Measurements from ENCODE around the gene MGAT5B.

GRCh38 chr17:76902476-76902875 is 34.3 kb downstream of the MGAT5B start:
- no peak for TF ChIP-seq CTCF (IDR thresholded peaks at IDR 0.05 in 2 of 3, conservative IDR thresholded peaks at IDR 0.05 in 1 of 3; ENCODE audit: borderline replicate concordance in 1 of 3, insufficient read depth in 1 of 3, low read depth in 2 of 3, low read length in 2 of 3)
- TF ChIP-seq, protein P1, sequence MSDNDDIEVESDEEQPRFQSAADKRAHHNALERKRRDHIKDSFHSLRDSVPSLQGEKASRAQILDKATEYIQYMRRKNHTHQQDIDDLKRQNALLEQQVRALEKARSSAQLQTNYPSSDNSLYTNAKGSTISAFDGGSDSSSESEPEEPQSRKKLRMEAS (IDR thresholded peaks at IDR 0.05), result no peak
- TF ChIP-seq ZFX (IDR thresholded peaks at IDR 0.05), result no peak
- no peak for TF ChIP-seq REST (IDR thresholded peaks at IDR 0.05; ENCODE audit: low read depth)
- TF ChIP-seq SP1 (IDR thresholded peaks at IDR 0.05; ENCODE audit: low read depth), result no peak
- TF ChIP-seq POLR2AphosphoS5 (IDR thresholded peaks at IDR 0.05; ENCODE audit: low read depth, low read length), result no peak
- no peak for TF ChIP-seq ZNF274 (IDR thresholded peaks at IDR 0.05; ENCODE audit: low read depth, low read length)
- TF ChIP-seq, protein P2, sequence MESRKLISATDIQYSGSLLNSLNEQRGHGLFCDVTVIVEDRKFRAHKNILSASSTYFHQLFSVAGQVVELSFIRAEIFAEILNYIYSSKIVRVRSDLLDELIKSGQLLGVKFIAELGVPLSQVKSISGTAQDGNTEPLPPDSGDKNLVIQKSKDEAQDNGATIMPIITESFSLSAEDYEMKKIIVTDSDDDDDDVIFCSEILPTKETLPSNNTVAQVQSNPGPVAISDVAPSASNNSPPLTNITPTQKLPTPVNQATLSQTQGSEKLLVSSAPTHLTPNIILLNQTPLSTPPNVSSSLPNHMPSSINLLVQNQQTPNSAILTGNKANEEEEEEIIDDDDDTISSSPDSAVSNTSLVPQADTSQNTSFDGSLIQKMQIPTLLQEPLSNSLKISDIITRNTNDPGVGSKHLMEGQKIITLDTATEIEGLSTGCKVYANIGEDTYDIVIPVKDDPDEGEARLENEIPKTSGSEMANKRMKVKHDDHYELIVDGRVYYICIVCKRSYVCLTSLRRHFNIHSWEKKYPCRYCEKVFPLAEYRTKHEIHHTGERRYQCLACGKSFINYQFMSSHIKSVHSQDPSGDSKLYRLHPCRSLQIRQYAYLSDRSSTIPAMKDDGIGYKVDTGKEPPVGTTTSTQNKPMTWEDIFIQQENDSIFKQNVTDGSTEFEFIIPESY (IDR thresholded peaks at IDR 0.05; ENCODE audit: extremely low read depth, insufficient replicate concordance, low read length), result no peak
- no peak for TF ChIP-seq YY1 (IDR thresholded peaks at IDR 0.05; ENCODE audit: extremely low read depth, insufficient replicate concordance, low read depth, low read length)
- TF ChIP-seq SRF (IDR thresholded peaks at IDR 0.05; ENCODE audit: low read depth), result no peak
